Mesenchymal stem cell (in vitro differentiated cells and primary cell): ENCODE measurements around the gene TCEAL4. TPM values are rescaled to one million over a fixed set of nuclear protein-coding genes. Genes with fewer than 3 reads are reported as not detected.

Experiments
- DNase-seq: peaks from one replicate; pipeline ENCODE4 v3.0.0-alpha.2; 2013
- H2AFZ ChIP-seq: one replicate; pipeline ENCODE4 v1.6.1; 2013; ENCODE audit warnings: low read depth, mild to moderate bottlenecking, control low read depth, inconsistent platforms, low read length, moderate library complexity
- H2AK5ac ChIP-seq: 2 replicates; pipeline ENCODE4 v1.6.1; 2013; ENCODE audit warnings: low read length, moderate library complexity, mild to moderate bottlenecking, inconsistent platforms; ENCODE audit not compliant: severe bottlenecking
- H2BK120ac ChIP-seq: one replicate; pipeline ENCODE4 v1.6.1; 2013; ENCODE audit warnings: low read depth, mild to moderate bottlenecking, inconsistent platforms, low read length, moderate library complexity
- H2BK12ac ChIP-seq, 2 experiments: one replicate each; pipeline ENCODE4 v1.6.1; 2013; ENCODE audit warnings: inconsistent platforms in 2 of 2, low read length in 2 of 2, mild to moderate bottlenecking in 2 of 2, moderate library complexity in 2 of 2, control low read depth in 1 of 2
- H2BK15ac ChIP-seq: one replicate; pipeline ENCODE4 v1.6.1; 2013; ENCODE audit warnings: mild to moderate bottlenecking, low read depth, inconsistent platforms; ENCODE audit not compliant: poor library complexity, severe bottlenecking
- H2BK5ac ChIP-seq: 2 replicates; pipeline ENCODE4 v1.6.1; 2013; ENCODE audit warnings: low read depth, mild to moderate bottlenecking, low read length, control low read depth, inconsistent platforms; ENCODE audit not compliant: poor library complexity, severe bottlenecking
- H3K14ac ChIP-seq, 2 experiments: one replicate each; pipeline ENCODE4 v1.6.1; 2013; ENCODE audit warnings: inconsistent platforms in 2 of 2, low read length in 2 of 2, control low read depth in 1 of 2, mild to moderate bottlenecking in 1 of 2, moderate library complexity in 1 of 2
- H3K18ac ChIP-seq, 2 experiments: one replicate each; pipeline ENCODE4 v1.6.1; 2013; ENCODE audit warnings: inconsistent platforms in 2 of 2, low read length in 2 of 2, control low read depth in 1 of 2, low read depth in 1 of 2, mild to moderate bottlenecking in 1 of 2
- H3K23ac ChIP-seq, 2 experiments: one replicate each; pipeline ENCODE4 v1.6.1; 2013; ENCODE audit warnings: inconsistent platforms in 2 of 2, low read length in 2 of 2, mild to moderate bottlenecking in 2 of 2, moderate library complexity in 2 of 2, control low read depth in 1 of 2
- H3K27ac ChIP-seq: 2 replicates; pipeline ENCODE4 v1.5.1; 2013; ENCODE audit warnings: mild to moderate bottlenecking, moderate library complexity, low read length, control low read depth, inconsistent platforms; ENCODE audit not compliant: poor library complexity, severe bottlenecking
- H3K27me3 ChIP-seq, 2 experiments: 2 replicates each; pipeline versions ENCODE4 v1.6.1 to v1.7.0; 2013; ENCODE audit warnings: low read length in 2 of 2, mild to moderate bottlenecking in 2 of 2, moderate library complexity in 2 of 2, control low read depth in 1 of 2, inconsistent platforms in 1 of 2; ENCODE audit not compliant: control insufficient read depth in 1 of 2, insufficient read depth in 1 of 2
- H3K36me3 ChIP-seq, 2 experiments: 2 replicates each; pipeline versions ENCODE4 v1.6.1 to v1.7.0; 2013; ENCODE audit warnings: low read length in 2 of 2, control low read depth in 1 of 2, inconsistent platforms in 1 of 2, low read depth in 1 of 2, mild to moderate bottlenecking in 1 of 2; ENCODE audit not compliant: insufficient read depth in 2 of 2, control insufficient read depth in 1 of 2
- H3K4ac ChIP-seq, 2 experiments: one replicate each; pipeline ENCODE4 v1.6.1; 2013; ENCODE audit warnings: inconsistent platforms in 2 of 2, low read length in 2 of 2, mild to moderate bottlenecking in 2 of 2, moderate library complexity in 2 of 2, control low read depth in 1 of 2, low read depth in 1 of 2
- H3K4me1 ChIP-seq: 2 replicates; pipeline ENCODE4 v1.6.1; 2013; ENCODE audit warnings: low read depth, low read length, control low read depth; ENCODE audit not compliant: control insufficient read depth, insufficient read depth
- H3K4me2 ChIP-seq: 2 replicates; pipeline ENCODE4 v1.6.1; 2013; ENCODE audit warnings: low read length, mild to moderate bottlenecking, inconsistent platforms; ENCODE audit not compliant: poor library complexity, severe bottlenecking
- H3K4me3 ChIP-seq, 2 experiments: 2 replicates each; pipeline versions ENCODE4 v1.5.1 to v1.7.0; 2013; ENCODE audit warnings: low read length in 2 of 2, mild to moderate bottlenecking in 2 of 2, control low read depth in 1 of 2, low read depth in 1 of 2; ENCODE audit not compliant: insufficient read depth in 1 of 2
- H3K79me1 ChIP-seq: replicated peaks from 2 replicates; pipeline ENCODE4 v1.6.1; 2013; ENCODE audit warnings: mild to moderate bottlenecking, control low read depth, low read length, inconsistent platforms; ENCODE audit not compliant: poor library complexity, severe bottlenecking
- H3K9ac ChIP-seq: 2 replicates; pipeline ENCODE4 v1.7.0; 2013; ENCODE audit warnings: mild to moderate bottlenecking, low read length, moderate library complexity
- H3K9me3 ChIP-seq: 2 replicates; pipeline ENCODE4 v1.7.0; 2013; ENCODE audit warnings: mild to moderate bottlenecking, low read length; ENCODE audit not compliant: control insufficient read depth
- H4K8ac ChIP-seq: one replicate; pipeline ENCODE4 v1.6.1; 2013; ENCODE audit warnings: inconsistent platforms, mild to moderate bottlenecking, low read length, moderate library complexity
- H4K91ac ChIP-seq: one replicate; pipeline ENCODE4 v1.6.1; 2013; ENCODE audit warnings: mild to moderate bottlenecking, low read length, inconsistent platforms
- WGBS: methylation state at CpG from one replicate; pipeline ENCODE4 v1.1.7; 2013; ENCODE audit warnings: mixed read lengths; 5-methylcytosine and 5-hydroxymethylcytosine counted together
- polyA plus RNA-seq, 2 experiments: library from polyadenylated mRNA; stranded (reverse); fragments of 200-250 nt; gene quantifications; one replicate each; pipeline ENCODE4 v1.2.3, GENCODE V29; 2013

Gene TCEAL4
- 166 TPM for polyA plus RNA-seq (2013, experiment 1 of 2)
- 162 TPM for polyA plus RNA-seq (2013, experiment 2 of 2)

- no peak within 1 kb of the TSS for H2BK15ac ChIP-seq
- H3K14ac ChIP-seq: peak within 1 kb of the TSS in 1 of 2 experiments; percentile 68
- WGBS: under 1% methylated on average over 38 of the region's 56 CpGs
- H3K4me2 ChIP-seq: peak within 1 kb of the TSS; percentile 72
- peak within 1 kb of the TSS; percentile 94 for H3K9ac ChIP-seq
- peak within 1 kb of the TSS; percentile 53 for H3K27ac ChIP-seq
- peak; percentile 28 for DNase-seq
- H3K79me1 ChIP-seq: peaks cover 4% of the 10 kb centered on the region
- H2BK12ac ChIP-seq: no peak within 1 kb of the TSS
- H3K36me3 ChIP-seq: peaks cover 3 to 17% of the 10 kb centered on the region in 2 experiments
- H2BK120ac ChIP-seq: no peak within 1 kb of the TSS
- H2AFZ ChIP-seq: peak within 1 kb of the TSS; percentile 47
- peak within 1 kb of the TSS; percentile 50 to 87 for H3K4ac ChIP-seq
- peak within 1 kb of the TSS; percentile 76 for H2BK5ac ChIP-seq
- no peaks in the 10 kb centered on the region for H3K4me1 ChIP-seq
- H3K27me3 ChIP-seq: peaks cover 0 to 4% of the 10 kb centered on the region in 2 experiments
- H3K4me3 ChIP-seq: peak within 1 kb of the TSS; percentile 81 to 86
- H3K18ac ChIP-seq: peak within 1 kb of the TSS; percentile 70 to 75
- peak within 1 kb of the TSS; percentile 60 for H4K8ac ChIP-seq
- H2AK5ac ChIP-seq: no peak within 1 kb of the TSS
- no peak within 1 kb of the TSS for H4K91ac ChIP-seq
- no peak within 1 kb of the TSS for H3K23ac ChIP-seq
- peaks cover 4% of the 10 kb centered on the region for H3K9me3 ChIP-seq
Observed at GRCh38 chrX:103585411-103586313, at the start of gene TCEAL4. TSS of gene TCEAL4 (plus strand) at chrX:103585515. CDS start at chrX:103586676, 1,161 bp downstream.

- Histone ChIP-seq H3K4me2 (no peak overlapping the region), H2AK5ac (no peak overlapping the region), H3K9me3 (no peaks in the 10 kb centered on the region), H3K27ac (no peak overlapping the region), H3K27me3 (peaks cover 0 to 6% of the 10 kb centered on the region in 2 experiments), H3K79me1 (no peaks in the 10 kb centered on the region), H3K4ac (no peak overlapping the region), H3K4me1 (peaks cover 2% of the 10 kb centered on the region), H3K9ac (no peak overlapping the region), H2BK120ac (no peak overlapping the region), H3K36me3 (no peaks in the 10 kb centered on the region), H2BK15ac (no peak overlapping the region), H4K8ac (no peak overlapping the region), H2AFZ (no peak overlapping the region), H3K4me3 (no peak overlapping the region), H2BK5ac (no peak overlapping the region), H3K14ac (no peak overlapping the region), H2BK12ac (no peak overlapping the region), H3K23ac (peak overlapping the region in 1 of 2 experiments; percentile 59), H3K18ac (no peak overlapping the region), H4K91ac (no peak overlapping the region)
- no peak for DNase-seq
Observed at GRCh38 chrX:103536071-103536470, 49.2 kb upstream of the TCEAL4 start.

GRCh38 chrX:103536732-103537131 lies 48.6 kb upstream of the TCEAL4 start:
- Histone ChIP-seq H2BK120ac (no peak overlapping the region), H3K14ac (no peak overlapping the region), H3K79me1 (no peaks in the 10 kb centered on the region), H3K4me2 (no peak overlapping the region), H3K18ac (no peak overlapping the region), H3K9me3 (no peaks in the 10 kb centered on the region), H3K9ac (no peak overlapping the region), H2BK15ac (no peak overlapping the region), H2BK5ac (no peak overlapping the region), H3K27me3 (peaks cover 0 to 6% of the 10 kb centered on the region in 2 experiments), H2AFZ (no peak overlapping the region), H3K4ac (no peak overlapping the region), H2AK5ac (no peak overlapping the region), H3K27ac (no peak overlapping the region), H2BK12ac (no peak overlapping the region), H4K91ac (no peak overlapping the region), H3K36me3 (no peaks in the 10 kb centered on the region), H3K4me1 (peaks cover 2% of the 10 kb centered on the region), H4K8ac (no peak overlapping the region), H3K23ac (no peak overlapping the region), H3K4me3 (no peak overlapping the region)
- no peak for DNase-seq

- H3K27ac ChIP-seq: no peak overlapping the region
- no peaks in the 10 kb centered on the region for H3K9me3 ChIP-seq
- no peak overlapping the region for H3K4ac ChIP-seq
- H4K91ac ChIP-seq: no peak overlapping the region
- 72% methylated on average over 2 of the region's 3 CpGs for WGBS
- no peak overlapping the region for H4K8ac ChIP-seq
- H3K4me3 ChIP-seq: no peak overlapping the region
- no peak overlapping the region for H3K14ac ChIP-seq
- H3K79me1 ChIP-seq: no peaks in the 10 kb centered on the region
- H2BK12ac ChIP-seq: no peak overlapping the region
- no peak overlapping the region for H3K18ac ChIP-seq
- H3K4me2 ChIP-seq: no peak overlapping the region
- H3K36me3 ChIP-seq: no peaks in the 10 kb centered on the region
- H2AFZ ChIP-seq: no peak overlapping the region
- H3K9ac ChIP-seq: no peak overlapping the region
- no peak overlapping the region for H3K23ac ChIP-seq
- no peak overlapping the region for H2BK120ac ChIP-seq
- H2BK15ac ChIP-seq: no peak overlapping the region
- DNase-seq: no peak
- H2BK5ac ChIP-seq: no peak overlapping the region
- no peak overlapping the region for H2AK5ac ChIP-seq
- H3K4me1 ChIP-seq: peaks cover 2% of the 10 kb centered on the region
- H3K27me3 ChIP-seq: peaks cover 0 to 16% of the 10 kb centered on the region in 2 experiments
Observed at GRCh38 chrX:103537871-103538387, 47.4 kb upstream of the TCEAL4 start.
